GM19099 (cell line): ENCODE data around the gene LILRA5.

Experiments
- POLR2A ChIP-seq: IDR thresholded peaks from 3 replicates; pipeline ENCODE4 v1.6.1; 2011; ENCODE audit warnings: low read depth; ENCODE audit not compliant: insufficient read length; ENCODE audit errors: extremely low read depth

Gene LILRA5

DNA sequence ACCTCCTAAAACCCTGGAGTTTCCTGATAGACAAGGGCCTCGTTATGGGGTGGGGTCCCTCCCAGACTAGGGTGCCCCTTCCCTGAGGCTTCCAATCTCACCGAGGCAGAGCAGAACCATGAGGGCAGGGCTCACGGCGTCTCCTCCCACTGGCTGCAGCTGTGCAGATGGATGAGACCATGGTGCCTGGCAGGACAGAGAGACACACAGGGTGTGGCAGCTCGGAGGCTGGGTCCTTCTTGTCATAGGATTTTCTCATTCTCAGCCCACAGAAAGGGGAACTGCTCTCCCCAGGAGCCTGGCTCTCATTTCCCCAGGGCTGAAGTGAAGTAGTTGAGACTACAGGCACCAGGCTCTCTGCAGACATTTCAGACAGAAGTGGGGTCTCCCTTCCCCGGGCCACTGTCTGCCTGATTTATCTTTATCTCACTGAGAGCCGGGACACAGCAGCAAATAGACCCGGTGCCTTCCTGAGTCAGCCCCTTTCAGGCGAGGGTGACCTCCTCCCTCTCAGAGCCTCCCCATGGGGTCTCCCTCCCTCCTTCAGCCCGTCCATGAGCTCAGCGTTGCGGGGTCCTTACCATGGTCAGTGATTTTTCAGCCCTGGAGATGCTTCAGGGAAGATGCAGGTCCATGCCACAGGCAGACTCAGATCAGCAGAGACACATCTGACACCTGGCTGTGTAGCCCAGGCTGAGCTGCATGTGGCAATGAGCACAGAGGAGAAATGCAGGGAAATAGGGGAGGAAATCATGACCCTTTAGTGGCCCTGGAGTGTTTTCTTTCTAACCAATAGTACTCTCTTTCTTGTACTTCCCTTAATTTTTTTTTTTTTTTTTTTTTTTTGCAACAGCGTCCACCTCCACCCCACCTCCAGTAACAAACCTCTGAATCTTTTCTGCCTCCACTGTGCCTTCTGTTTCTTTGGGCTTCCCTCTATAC lies at the start of gene LILRA5:
TSS of gene LILRA5 (minus strand) at position 731 of the 942 bp plus-strand sequence. CDS start at position 584, 147 bp downstream.
- TF ChIP-seq POLR2A: no peak

- TF ChIP-seq POLR2A: no peak
Measured at GRCh38 chr19:54357381-54357780, 44.4 kb upstream of the LILRA5 start.

GRCh38 chr19:54356444-54357056 lies 43.6 kb upstream of the LILRA5 start:
- TF ChIP-seq POLR2A: no peak

DNA sequence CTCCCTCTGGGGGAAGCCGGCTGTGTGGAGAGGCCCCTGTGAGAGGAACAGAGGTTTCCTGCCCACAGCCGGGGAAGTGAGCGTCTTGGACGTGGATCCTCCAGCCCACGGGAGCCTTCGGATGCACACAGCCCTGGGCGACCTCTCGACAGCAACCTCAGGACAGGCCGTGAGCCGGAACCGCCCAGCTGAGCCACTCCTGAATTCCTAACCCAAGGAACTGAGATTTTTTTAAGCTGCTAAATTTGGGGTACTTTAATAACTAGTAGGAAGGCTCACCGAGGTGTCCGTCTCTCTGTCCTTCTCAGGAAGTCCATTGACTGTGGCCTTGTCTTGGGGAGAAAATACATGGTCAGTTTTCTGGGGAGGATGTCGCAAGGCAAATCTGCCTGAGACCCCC lies 42.7 kb upstream of the LILRA5 start:
- TF ChIP-seq POLR2A: no peak

GRCh38 chr19:54354761-54355160 lies 41.8 kb upstream of the LILRA5 start:
- no peak for TF ChIP-seq POLR2A

- no peak for TF ChIP-seq POLR2A
Measured at GRCh38 chr19:54352546-54352945, 39.6 kb upstream of the LILRA5 start.

DNA sequence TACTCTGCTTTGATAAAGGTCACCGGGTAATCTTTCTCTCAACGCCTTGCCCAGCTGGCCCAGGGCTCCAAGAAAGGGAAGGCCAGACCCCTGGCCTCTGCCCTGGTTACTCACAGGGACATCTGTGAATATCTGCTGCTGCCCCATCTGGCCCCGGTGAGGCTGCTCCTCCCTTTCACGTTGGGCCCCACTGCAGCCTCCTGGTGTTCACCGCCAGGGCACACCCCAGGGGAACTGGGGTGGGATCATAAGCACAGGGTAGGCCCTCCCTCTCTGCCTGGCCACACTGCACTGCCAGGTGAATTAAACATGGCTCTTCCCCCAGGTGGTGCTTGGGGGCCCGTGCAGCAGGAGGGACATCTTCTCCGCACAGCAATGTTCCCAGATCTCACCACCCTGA lies 39.1 kb upstream of the LILRA5 start:
- no peak for TF ChIP-seq POLR2A

- TF ChIP-seq POLR2A: no peak
Measured at GRCh38 chr19:54351474-54351873, 38.5 kb upstream of the LILRA5 start.

DNA sequence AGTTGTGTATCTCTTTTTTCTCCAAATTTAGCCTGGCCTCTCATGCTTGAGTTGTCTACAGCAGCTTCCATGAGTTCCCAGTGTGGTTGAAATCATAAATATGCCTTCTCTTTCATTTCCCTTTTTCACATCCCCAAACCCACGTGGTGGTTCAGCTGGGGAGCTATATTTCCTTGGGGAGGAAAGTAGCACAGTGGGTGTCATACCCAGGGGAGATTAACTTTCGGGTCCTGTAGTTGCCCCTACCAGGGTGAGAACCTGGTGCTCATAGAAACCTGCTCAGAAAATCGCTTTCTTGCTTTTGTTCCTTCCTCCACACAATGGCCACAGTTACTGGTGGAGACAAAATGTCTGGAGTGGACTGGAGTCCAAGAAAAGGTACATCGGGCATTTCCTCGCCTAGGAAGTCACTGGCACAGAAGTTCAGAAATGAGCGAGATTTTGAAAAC lies 33.0 kb upstream of the LILRA5 start:
- TF ChIP-seq POLR2A: no peak

DNA sequence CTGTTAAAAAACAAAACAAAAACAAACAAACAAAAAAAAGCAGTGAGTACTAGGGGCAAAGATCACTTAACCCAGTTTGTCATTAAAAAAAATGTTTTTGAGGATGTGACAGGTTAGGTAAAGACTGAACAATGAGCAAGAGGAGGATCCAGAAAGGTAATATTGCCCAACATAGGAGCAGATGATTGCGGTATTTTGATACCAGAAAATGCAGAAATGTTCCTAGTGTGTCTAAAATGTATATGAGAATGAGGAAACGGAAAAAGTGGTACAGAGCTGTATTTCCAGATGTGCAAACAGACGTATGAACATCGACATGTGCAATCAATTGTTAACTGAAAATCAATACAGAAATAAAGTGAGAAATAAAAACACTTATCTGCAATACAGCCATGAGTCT lies 30.9 kb upstream of the LILRA5 start:
- TF ChIP-seq POLR2A: no peak

GRCh38 chr19:54341295-54341694 lies 28.3 kb upstream of the LILRA5 start:
- TF ChIP-seq POLR2A: no peak

DNA sequence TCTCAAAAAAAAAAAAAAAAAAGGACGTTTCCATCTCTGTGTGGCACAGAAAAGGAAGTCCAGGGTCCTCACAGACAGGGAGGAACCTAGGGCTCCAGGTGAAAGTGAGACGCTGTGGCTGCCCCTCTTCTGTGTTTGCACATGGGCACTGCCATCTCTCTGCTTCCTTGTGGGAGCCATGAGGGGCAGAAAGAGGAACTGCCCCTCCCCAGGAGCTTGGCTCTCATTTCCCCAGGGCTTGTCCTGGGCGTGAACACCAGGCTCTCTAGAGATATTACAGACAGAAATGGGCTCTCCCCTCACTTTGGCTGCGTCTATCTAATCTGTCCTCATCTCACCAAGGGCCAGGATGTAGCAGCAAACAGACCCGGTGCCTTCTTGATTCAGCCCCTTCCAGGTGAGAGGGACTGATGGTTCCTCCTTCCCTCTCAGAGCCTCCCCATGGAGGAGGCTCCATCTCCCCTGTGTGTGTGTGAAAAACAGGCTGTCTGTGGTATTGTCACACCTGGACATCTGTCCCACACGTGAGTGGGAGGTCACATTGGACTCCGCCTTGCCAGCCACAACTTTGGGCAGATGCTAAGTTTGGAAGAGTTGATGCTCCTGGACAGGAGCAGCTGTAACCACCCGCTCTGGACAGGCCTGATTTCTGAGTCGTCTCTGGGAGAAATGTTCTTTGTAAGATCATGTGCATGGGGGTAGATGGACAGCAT lies 26.8 kb upstream of the LILRA5 start:
- TF ChIP-seq POLR2A: no peak

GRCh38 chr19:54338521-54338920 lies 25.6 kb upstream of the LILRA5 start:
- no peak for TF ChIP-seq POLR2A

GRCh38 chr19:54337858-54338230 lies 24.9 kb upstream of the LILRA5 start:
- no peak for TF ChIP-seq POLR2A
